Epithelial cell of esophagus (primary cell): ENCODE measurements around the gene CASZ1.

Experiments used
- DNase-seq: peaks from one replicate; pipeline ENCODE4 v3.0.0; 2010; ENCODE audit warnings: low read depth
- H3K4me3 ChIP-seq: 2 replicates; pipeline ENCODE4 v1.5.1; 2011; ENCODE audit warnings: mild to moderate bottlenecking, low read length, control low read depth
- CTCF ChIP-seq: IDR thresholded peaks from 2 replicates; pipeline ENCODE4 v1.5.1; 2011; ENCODE audit warnings: low read depth, mild to moderate bottlenecking, low read length, control low read depth, inconsistent platforms; ENCODE audit not compliant: insufficient read depth; ENCODE audit errors: missing control alignments

CASZ1 gene

GRCh38 chr1:10625554-10625953, 170.9 kb downstream of the CASZ1 start:
- no peak overlapping the region for H3K4me3 ChIP-seq
- no peak for TF ChIP-seq CTCF
- DNase-seq: no peak

GRCh38 chr1:10625076-10625475, 171.4 kb downstream of the CASZ1 start:
- no peak for DNase-seq
- TF ChIP-seq CTCF: no peak

GRCh38 chr1:10624256-10625050, 172.0 kb downstream of the CASZ1 start:
- no peak overlapping the region for H3K4me3 ChIP-seq
- TF ChIP-seq CTCF: no peak
- no peak for DNase-seq

More at GRCh38 chr1:10625076-10625475, 171.4 kb downstream of the CASZ1 start:
- H3K4me3 ChIP-seq: no peak overlapping the region

GRCh38 chr1:10623686-10624145, 172.7 kb downstream of the CASZ1 start:
- no peak for DNase-seq
- no peak for TF ChIP-seq CTCF
- no peak overlapping the region for H3K4me3 ChIP-seq

GRCh38 chr1:10622910-10623685, 173.3 kb downstream of the CASZ1 start:
- DNase-seq: no peak
- no peak overlapping the region for H3K4me3 ChIP-seq
- TF ChIP-seq CTCF: no peak

- no peak overlapping the region for H3K4me3 ChIP-seq
- TF ChIP-seq CTCF: no peak
- no peak for DNase-seq
Observed at GRCh38 chr1:10621906-10622305, 174.5 kb downstream of the CASZ1 start.
